ENCODE measurements around the gene PRSS37. TPM values are rescaled to one million over a fixed set of nuclear protein-coding genes. Genes with fewer than 3 reads are reported as not detected.
"Not testable (repeated sequence)": the region's sequence is repeated elsewhere in the genome, so short reads cannot be mapped to it uniquely, and the experiment has no call there.

The PRSS37 gene
- total RNA-seq, 1 donor from 2014 or later: not detected

GRCh38 chr7:141842904-141843303 is 1.6 kb upstream of the PRSS37 start:
- TF ChIP-seq CTCF (conservative IDR thresholded peaks at IDR 0.05; ENCODE audit: low read depth, low read length): no peak
- no peak overlapping the region for H3K4me3 ChIP-seq (ENCODE audit: low read depth, low read length)
- no peak for DNase-seq (ENCODE audit: low read depth)

GRCh38 chr7:141840708-141841107 is 577 bp downstream of the PRSS37 start:
- no peak for TF ChIP-seq CTCF (conservative IDR thresholded peaks at IDR 0.05; ENCODE audit: low read depth, low read length)
- no peak overlapping the region for H3K4me3 ChIP-seq (ENCODE audit: low read depth, low read length)
- no peak for DNase-seq (ENCODE audit: low read depth)

GRCh38 chr7:141839256-141839655 is 2.0 kb downstream of the PRSS37 start:
- no peak overlapping the region for H3K4me3 ChIP-seq (ENCODE audit: low read depth, low read length)
- no peak for TF ChIP-seq CTCF (conservative IDR thresholded peaks at IDR 0.05; ENCODE audit: low read depth, low read length)
- DNase-seq (ENCODE audit: low read depth): no peak

- no peak for DNase-seq (ENCODE audit: low read depth)
- no peak overlapping the region for H3K4me3 ChIP-seq (ENCODE audit: low read depth, low read length)
- no peak for TF ChIP-seq CTCF (conservative IDR thresholded peaks at IDR 0.05; ENCODE audit: low read depth, low read length)
Observed at GRCh38 chr7:141838581-141838980, 2.7 kb downstream of the PRSS37 start.

- TF ChIP-seq CTCF (conservative IDR thresholded peaks at IDR 0.05; ENCODE audit: low read depth, low read length): no peak
- no peak overlapping the region for H3K4me3 ChIP-seq (ENCODE audit: low read depth, low read length)
- no peak for DNase-seq (ENCODE audit: low read depth)
Observed at GRCh38 chr7:141837683-141838082, 3.6 kb downstream of the PRSS37 start.

- not testable (repeated sequence) for DNase-seq (ENCODE audit: low read depth); H3K4me3 ChIP-seq (ENCODE audit: low read depth, low read length)
Observed at GRCh38 chr7:141822432-141822831, 18.9 kb downstream of the PRSS37 start.

GRCh38 chr7:141820067-141820466 is 21.2 kb downstream of the PRSS37 start:
- no peak for TF ChIP-seq CTCF (conservative IDR thresholded peaks at IDR 0.05; ENCODE audit: low read depth, low read length)

GRCh38 chr7:141792526-141792925 is 48.8 kb downstream of the PRSS37 start:
- DNase-seq (ENCODE audit: low read depth): no peak
- no peak for TF ChIP-seq CTCF (conservative IDR thresholded peaks at IDR 0.05; ENCODE audit: low read depth, low read length)
- H3K4me3 ChIP-seq (ENCODE audit: low read depth, low read length): no peak overlapping the region

More at GRCh38 chr7:141820067-141820466, 21.2 kb downstream of the PRSS37 start:
- no peak overlapping the region for H3K4me3 ChIP-seq (ENCODE audit: low read depth, low read length)
- DNase-seq (ENCODE audit: low read depth): no peak
